Stimulated activated CD4-positive, alpha-beta T cell treated with anti-CD3 and anti-CD28 coated beads, TNF-alpha, amount 100 ng/mL, for 1 hour (primary cell): Measurements from ENCODE around the gene DEPDC5.

Experiments used
- DNase-seq, 3 donors: peaks; one replicate each; pipeline ENCODE4 v3.0.0-alpha.2; 2020; ENCODE audit warnings: low read depth in 3 of 3, low spot score in 1 of 3

DEPDC5 gene

DNA sequence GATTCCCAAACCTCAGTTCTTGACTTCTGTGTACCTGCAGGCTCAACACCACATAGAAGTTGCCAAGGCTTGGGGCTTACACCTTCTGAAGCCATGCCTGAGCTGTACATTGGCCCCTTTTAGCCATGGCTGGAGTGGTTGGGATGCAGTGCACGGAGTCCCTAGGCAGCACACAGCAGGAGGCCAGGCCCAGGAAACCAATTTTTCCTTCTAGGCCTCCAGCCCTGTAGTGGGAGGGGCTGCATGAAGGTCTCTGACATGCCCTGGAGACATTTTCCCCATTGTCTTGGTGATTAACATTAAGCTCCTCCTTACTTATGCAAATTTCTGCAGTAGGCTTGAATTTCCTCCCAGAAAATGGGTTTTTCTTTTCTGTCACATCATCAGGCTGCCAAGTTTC lies 94.6 kb downstream of the DEPDC5 start:
- no peak for DNase-seq

- no peak for DNase-seq
Measured at GRCh38 chr22:31850135-31850534, 96.3 kb downstream of the DEPDC5 start.

- no peak for DNase-seq
Measured at GRCh38 chr22:31852691-31853421, 99.0 kb downstream of the DEPDC5 start.

DNA sequence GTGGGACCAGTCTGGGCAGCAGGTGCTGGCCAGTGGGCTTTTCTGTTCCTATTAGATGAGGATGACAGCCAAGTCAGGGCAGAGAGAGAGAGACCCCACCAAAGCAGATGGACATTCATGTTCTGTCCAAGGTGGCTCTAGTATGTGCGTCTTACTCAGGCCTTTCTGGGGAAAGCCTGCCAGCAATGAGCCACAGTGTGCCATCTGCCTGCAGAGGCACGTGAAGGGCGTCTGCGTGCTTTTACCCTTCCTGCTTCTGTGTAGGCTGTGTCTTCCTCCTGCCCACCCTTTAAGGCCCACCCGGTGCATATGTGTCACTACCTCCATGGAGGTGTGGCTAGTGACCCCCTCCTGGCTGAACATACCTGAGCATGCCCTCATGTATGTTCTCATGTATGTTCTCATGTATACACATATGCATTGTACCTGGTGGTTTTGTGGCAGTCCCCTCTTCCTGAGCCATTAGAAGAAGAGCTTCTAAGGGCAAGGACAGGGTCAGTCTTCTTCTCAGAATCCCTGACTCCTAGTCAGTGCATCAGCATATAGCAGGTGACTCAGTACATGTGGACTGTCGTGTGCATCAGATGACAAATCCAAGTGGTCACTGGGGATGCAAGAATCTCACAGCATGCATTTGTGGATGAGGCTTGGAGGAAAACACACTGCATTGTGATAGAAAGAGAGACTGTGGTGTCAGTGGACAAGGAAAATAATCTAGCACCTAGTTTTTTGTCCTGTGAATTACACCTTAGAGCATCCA lies 100.1 kb downstream of the DEPDC5 start:
- no peak for DNase-seq

GRCh38 chr22:31857247-31857646 lies 103.4 kb downstream of the DEPDC5 start:
- DNase-seq, result no peak

- DNase-seq, result no peak
Measured at GRCh38 chr22:31861226-31861840, 107.5 kb downstream of the DEPDC5 start.

DNA sequence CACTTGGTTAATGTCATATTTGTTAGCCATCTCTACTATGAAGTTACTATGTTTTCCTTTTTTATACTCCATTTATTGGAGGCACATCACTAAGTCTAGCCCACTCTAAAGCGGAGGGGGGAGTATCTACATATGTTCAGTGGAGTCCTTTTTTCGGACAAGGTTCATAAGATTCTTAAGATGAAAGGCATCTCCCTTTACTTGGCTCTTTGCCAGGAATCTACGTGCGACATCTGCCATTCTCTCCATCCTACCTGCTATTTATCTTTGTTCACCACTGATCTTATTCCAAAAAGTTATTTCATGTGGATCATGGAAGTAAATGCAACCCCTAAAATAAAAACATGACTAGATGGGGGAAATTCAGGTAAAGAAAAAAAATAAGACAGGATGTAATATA lies 113.1 kb downstream of the DEPDC5 start:
- no peak for DNase-seq

GRCh38 chr22:31867386-31868153 lies 113.8 kb downstream of the DEPDC5 start:
- no peak for DNase-seq

- no peak for DNase-seq
Measured at GRCh38 chr22:31869739-31870138, 115.9 kb downstream of the DEPDC5 start.

- DNase-seq, result no peak
Measured at GRCh38 chr22:31870890-31871289, 117.1 kb downstream of the DEPDC5 start.

GRCh38 chr22:31871480-31871879 lies 117.7 kb downstream of the DEPDC5 start:
- DNase-seq, result no peak

- DNase-seq, result no peak
Measured at GRCh38 chr22:31872209-31872608, 118.4 kb downstream of the DEPDC5 start.

- DNase-seq, result no peak
Measured at GRCh38 chr22:31874821-31875220, 121.0 kb downstream of the DEPDC5 start.

DNA sequence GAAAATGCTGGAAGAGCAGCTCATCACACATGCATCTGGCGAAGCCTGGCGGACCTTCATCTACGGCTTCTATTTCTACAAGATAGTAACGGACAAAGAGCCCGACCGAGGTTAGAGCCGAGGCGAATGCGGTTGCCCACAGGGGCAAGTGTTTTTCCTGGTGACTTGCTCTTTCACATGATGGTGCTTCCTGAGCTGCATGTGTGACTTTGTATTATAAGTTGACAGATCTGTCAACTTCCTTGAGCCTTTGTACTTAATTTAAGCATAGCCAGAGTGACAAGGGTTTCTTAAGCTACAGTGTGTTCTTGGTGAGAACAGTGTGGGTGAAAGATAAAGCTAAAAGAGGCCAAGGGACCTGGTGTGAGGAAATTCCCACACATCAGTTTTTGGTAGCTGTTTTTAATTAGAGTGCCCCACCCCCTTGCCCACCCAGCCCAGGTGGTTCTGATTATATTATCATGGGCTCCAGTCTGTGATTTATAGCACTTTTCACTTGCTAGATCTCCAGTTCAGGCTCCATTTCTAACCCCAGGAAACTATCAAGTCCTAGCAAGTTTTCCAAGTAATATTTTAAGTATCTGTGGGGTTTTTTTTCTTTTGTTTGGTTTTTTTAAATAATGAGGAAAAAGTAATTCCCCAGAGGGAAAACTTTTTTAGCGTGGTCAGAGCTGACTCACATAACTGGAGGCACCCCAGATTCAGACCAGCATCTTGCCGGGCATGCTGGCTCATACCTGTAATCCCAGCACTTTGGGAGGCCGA lies 122.5 kb downstream of the DEPDC5 start:
- DNase-seq, result no peak

DNA sequence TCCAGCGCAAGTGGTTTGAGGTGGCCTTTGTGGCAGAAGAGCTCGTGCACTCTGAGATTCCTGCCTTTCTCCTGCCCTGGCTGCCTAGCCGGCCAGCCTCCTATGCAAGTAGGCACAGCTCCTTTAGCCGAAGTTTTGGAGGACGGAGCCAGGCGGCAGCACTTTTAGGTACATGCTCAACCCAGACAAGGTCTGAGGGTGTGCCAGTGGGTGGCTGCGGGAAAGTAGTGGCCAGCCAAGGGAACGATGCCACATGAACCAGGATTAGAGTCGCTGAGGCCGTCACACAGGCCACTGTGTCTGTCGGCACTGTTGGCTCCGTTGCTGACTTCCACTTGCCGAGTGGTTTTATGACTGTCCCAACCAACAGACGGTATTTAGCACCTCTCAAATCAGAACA lies 125.8 kb downstream of the DEPDC5 start:
- no peak for DNase-seq

- no peak for DNase-seq
Measured at GRCh38 chr22:31881200-31881599, 127.4 kb downstream of the DEPDC5 start.

DNA sequence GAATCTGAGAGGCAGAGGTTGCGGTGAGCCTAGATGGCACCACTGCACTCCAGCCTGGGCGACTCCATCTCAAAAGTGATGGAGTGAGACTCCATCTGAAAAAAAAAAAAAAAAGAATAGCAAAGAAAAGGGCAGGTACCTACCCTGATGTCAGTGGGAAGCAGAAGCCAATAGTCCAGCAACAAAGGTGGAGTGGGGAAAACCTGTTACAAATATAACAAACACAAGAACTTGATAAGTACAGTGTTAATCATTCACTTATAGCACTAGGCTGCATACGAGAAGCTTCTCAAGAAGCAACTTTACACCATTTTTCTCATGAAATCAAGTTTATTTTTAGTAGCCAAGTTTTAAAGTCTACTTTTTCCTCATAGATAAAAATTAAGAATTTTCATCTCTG lies 128.0 kb downstream of the DEPDC5 start:
- no peak for DNase-seq

- no peak for DNase-seq
Measured at GRCh38 chr22:31882971-31883370, 129.2 kb downstream of the DEPDC5 start.

DNA sequence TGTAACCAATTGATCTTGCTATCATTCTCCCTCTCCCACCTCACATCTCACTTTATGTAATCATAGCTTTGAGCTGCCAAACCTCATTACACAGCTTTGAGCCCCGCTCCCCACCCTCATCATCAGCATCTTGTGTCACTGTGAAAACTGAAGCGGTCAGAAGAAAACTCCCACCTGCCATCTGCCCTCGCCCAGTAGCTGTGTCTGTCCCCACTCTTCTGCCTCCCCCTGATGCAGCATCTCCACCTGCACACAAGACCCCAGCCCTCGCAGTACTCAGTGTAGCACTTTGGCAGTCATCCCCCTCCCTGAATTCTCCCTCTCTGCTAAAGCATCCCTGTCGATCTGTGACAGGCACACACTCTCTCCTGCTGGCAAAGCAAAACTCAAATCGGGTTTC lies 130.2 kb downstream of the DEPDC5 start:
- DNase-seq, result no peak

DNA sequence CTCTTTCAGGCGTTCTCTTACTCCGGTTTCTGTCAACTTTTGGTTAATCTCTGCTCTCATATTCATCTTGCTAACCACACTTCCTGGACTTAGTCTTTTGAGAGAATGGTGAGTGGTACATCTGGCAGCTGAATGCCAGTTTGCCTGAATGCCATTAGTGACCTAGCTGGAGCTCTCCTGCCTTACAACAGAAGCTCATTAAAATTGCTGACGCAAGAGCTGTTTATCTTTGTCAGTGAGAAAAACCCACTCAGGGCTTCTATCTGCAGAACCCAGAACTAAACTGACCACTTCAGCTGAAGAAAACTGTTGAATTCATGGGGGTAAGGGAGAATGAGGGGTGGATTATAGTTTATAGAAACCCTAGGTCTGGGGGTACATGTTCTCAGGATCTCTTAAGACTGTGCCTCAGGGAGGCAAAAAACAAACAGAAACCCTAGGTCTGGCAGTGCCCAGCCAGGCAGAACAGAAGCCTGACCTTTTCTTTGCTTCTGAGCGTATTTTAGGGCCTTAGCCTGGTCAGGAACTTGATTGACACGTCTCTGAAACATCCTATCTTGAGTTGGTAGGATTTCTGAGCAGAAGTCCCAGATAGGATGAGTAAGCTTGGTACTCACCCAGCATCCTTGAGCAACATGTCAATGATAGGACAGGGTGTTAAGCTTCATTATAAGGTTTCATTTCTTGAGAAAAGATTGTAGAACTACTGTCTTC lies 137.7 kb downstream of the DEPDC5 start:
- no peak for DNase-seq
